GM23248 (cell line): Measurements from ENCODE around the gene DDX10. TPM values are rescaled to one million over a fixed set of nuclear protein-coding genes. Genes with fewer than 3 reads are reported as not detected.

Experiments used
- DNase-seq: peaks from one replicate; pipeline ENCODE4 v3.0.0-alpha.2; 2015
- H2AFZ ChIP-seq: fragments of 200-600 bp; sonication (generic); 2 replicates; pipeline ENCODE4 v1.6.1; 2016; ENCODE audit warnings: antibody characterized with exemption
- H3F3A ChIP-seq: fragments of 200-600 bp; sonication (generic); 2 replicates; pipeline ENCODE4 v1.6.1; 2016; ENCODE audit warnings: mild to moderate bottlenecking, antibody characterized with exemption, mixed run types; ENCODE audit not compliant: insufficient read depth
- H3K27ac ChIP-seq: fragments of 200-600 bp; sonication (generic); 2 replicates; pipeline ENCODE4 v1.5.1; 2016; ENCODE audit warnings: mild to moderate bottlenecking
- H3K27me3 ChIP-seq: fragments of 200-600 bp; sonication (generic); replicated peaks from 2 replicates; pipeline ENCODE4 v1.6.1; 2016; ENCODE audit warnings: mild to moderate bottlenecking; ENCODE audit not compliant: insufficient read depth
- H3K36me3 ChIP-seq: fragments of 200-600 bp; sonication (generic); 2 replicates; pipeline ENCODE4 v1.6.1; 2016; ENCODE audit warnings: low read depth, mild to moderate bottlenecking
- H3K4me1 ChIP-seq: fragments of 200-600 bp; sonication (generic); 2 replicates; pipeline ENCODE4 v1.6.1; 2016; ENCODE audit warnings: mild to moderate bottlenecking; ENCODE audit not compliant: insufficient read depth
- H3K4me2 ChIP-seq: fragments of 200-600 bp; sonication (generic); one replicate; pipeline ENCODE4 v1.6.1; 2016; ENCODE audit warnings: mild to moderate bottlenecking; ENCODE audit not compliant: unreplicated experiment
- H3K4me3 ChIP-seq: fragments of 200-600 bp; sonication (generic); 2 replicates; pipeline ENCODE4 v1.5.1; 2016; ENCODE audit warnings: mild to moderate bottlenecking
- H3K79me2 ChIP-seq: fragments of 200-600 bp; sonication (generic); 2 replicates; pipeline ENCODE4 v1.6.1; 2016; ENCODE audit warnings: mild to moderate bottlenecking; ENCODE audit not compliant: insufficient read depth
- H3K9ac ChIP-seq: fragments of 200-600 bp; sonication (generic); 2 replicates; pipeline ENCODE4 v1.6.1; 2016; ENCODE audit warnings: mild to moderate bottlenecking
- H3K9me2 ChIP-seq: fragments of 200-600 bp; sonication (generic); 2 replicates; pipeline ENCODE4 v1.6.1; 2016; ENCODE audit warnings: mixed run types, mild to moderate bottlenecking, moderate library complexity; ENCODE audit not compliant: insufficient read depth
- H3K9me3 ChIP-seq: fragments of 200-600 bp; sonication (generic); one replicate; pipeline ENCODE4 v1.6.1; 2017; ENCODE audit warnings: low read depth
- H4K20me1 ChIP-seq: fragments of 200-600 bp; sonication (generic); 2 replicates; pipeline ENCODE4 v1.6.0; 2016; ENCODE audit not compliant: insufficient read depth
- EZH2 ChIP-seq: fragments of 200-600 bp; sonication (generic); IDR thresholded peaks from 2 replicates; pipeline ENCODE4 v1.6.1; 2018; ENCODE audit warnings: antibody characterized with exemption, mild to moderate bottlenecking; ENCODE audit not compliant: insufficient read depth, poor library complexity, severe bottlenecking
- EZH2phosphoT487 ChIP-seq: fragments of 200-600 bp; sonication (generic); IDR thresholded peaks from 2 replicates; pipeline ENCODE4 v1.6.1; 2018; ENCODE audit warnings: antibody characterized with exemption, moderate library complexity, mild to moderate bottlenecking, low read depth; ENCODE audit not compliant: insufficient read depth
- WGBS, 2 experiments: methylation state at CpG; one replicate each; pipeline ENCODE4 v1.1.6; 2015 to 2017; ENCODE audit warnings: low lambda C conversion rate in 2 of 2, low coverage in 1 of 2; ENCODE audit errors: missing lambda C conversion rate in 2 of 2; 5-methylcytosine and 5-hydroxymethylcytosine counted together
- in situ Hi-C: fragments of 300-500 bp; cut with MboI; formaldehyde crosslinking; loops from 2 replicates; pipeline ENCODE4 v1.15.0; 2020
- polyA plus RNA-seq: library from polyadenylated mRNA; unstranded; fragments of >200 nt; fragmentation: Nextera tagmentation; extraction: Ambion mirVana; gene quantifications from 2 replicates; pipeline ENCODE4 v1.2.1, GENCODE V29; 2016
- total RNA-seq: library from RNA; depleted of rRNA; stranded (reverse); fragments of >200 nt; shearing (Covaris generic); gene quantifications from 2 replicates; pipeline ENCODE4 v1.2.3, GENCODE V29; 2014

The DDX10 gene
- total and polyA plus RNA-seq, 2 experiments from 2014 or later = 23.6 to 31.2 TPM

DNA sequence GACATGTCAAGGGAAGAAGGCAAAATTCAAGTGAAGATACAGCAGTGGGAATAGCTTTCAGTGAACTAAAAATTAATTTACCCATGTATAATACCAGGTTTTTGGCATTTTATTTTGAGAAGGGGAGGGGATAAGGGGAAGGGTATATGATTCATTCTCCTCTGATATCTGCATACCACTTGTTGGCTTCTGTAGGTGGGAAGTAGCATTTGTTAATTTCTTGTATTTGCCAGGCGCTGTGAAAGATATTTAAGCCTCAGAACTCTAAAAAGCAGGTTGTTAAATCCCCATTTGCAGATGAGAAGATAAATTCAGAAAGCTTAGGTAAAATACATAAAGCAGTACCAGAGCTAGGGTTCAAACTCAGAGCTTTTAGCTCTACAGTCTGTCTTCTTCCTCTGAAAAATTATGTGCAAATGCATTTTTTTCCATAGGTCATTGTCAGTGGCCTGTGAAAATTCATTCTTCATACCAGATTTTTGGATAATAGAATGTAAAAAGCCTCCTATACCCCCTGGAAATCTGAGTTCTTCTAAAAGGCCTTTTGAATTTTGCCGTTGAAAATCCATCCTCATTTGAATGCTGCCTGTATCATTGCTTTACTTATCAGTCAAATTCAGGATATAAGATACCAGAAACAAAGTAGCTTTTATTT, 221.3 kb downstream of the DDX10 start:
- H2AFZ ChIP-seq = no peak overlapping the region
- no peaks in the 10 kb centered on the region for H4K20me1 ChIP-seq
- H3F3A ChIP-seq = peaks cover 16% of the 10 kb centered on the region
- H3K4me2 ChIP-seq = peak overlapping the region; percentile 34
- no peak for DNase-seq
- peaks cover 24% of the 10 kb centered on the region for H3K4me1 ChIP-seq
- H3K27ac ChIP-seq = peak overlapping the region; percentile 40
- peaks cover 4% of the 10 kb centered on the region; the same call in 1 of the 2 replicates for H3K79me2 ChIP-seq
- H3K9me3 ChIP-seq = no peaks in the 10 kb centered on the region
- no peaks in the 10 kb centered on the region for H3K27me3 ChIP-seq
- H3K9me2 ChIP-seq = peaks cover 6% of the 10 kb centered on the region; the same call in 1 of the 2 replicates
- no peak for TF ChIP-seq EZH2
- no peak overlapping the region for H3K9ac ChIP-seq
- in situ Hi-C loops = no loop called here
- 95 to 98% methylated on average over 2 of the region's 2 CpGs for WGBS, 2 experiments
- no peaks in the 10 kb centered on the region for H3K36me3 ChIP-seq
- H3K4me3 ChIP-seq = no peak overlapping the region

DNA sequence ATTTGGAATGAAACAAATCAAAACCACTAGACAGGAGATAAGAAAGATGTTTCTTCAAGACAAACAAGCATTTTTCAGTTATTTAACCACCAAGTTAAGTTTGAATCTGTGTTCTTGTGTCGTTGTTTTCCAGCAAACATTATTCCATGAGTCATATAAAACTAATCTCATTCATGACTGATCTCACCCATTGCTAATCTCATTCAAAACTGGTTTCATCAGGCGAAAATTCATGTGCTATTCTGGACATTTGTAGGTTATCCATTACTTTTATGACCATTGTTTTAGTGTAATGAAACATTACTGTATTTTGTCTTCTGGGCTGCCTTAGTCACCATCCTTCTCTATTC, 221.8 kb downstream of the DDX10 start:
- Histone ChIP-seq H3K4me2 (peak overlapping the region; percentile 34), H3K9ac (no peak overlapping the region), H3K27ac (peak overlapping the region; percentile 40), H3K9me2 (peaks cover 6% of the 10 kb centered on the region; the same call in 1 of the 2 replicates), H4K20me1 (no peaks in the 10 kb centered on the region), H3K4me3 (no peak overlapping the region), H3K4me1 (peaks cover 24% of the 10 kb centered on the region), H3K27me3 (no peaks in the 10 kb centered on the region), H2AFZ (no peak overlapping the region), H3F3A (peaks cover 16% of the 10 kb centered on the region), H3K9me3 (no peaks in the 10 kb centered on the region), H3K79me2 (peaks cover 4% of the 10 kb centered on the region; the same call in 1 of the 2 replicates), H3K36me3 (no peaks in the 10 kb centered on the region)
- TF ChIP-seq EZH2phosphoT487 (no peak), EZH2 (no peak)
- 5 to 7% methylated on average over 2 of the region's 2 CpGs for WGBS, 2 experiments
- peak; percentile 62 for DNase-seq
- in situ Hi-C loops = no loop called here

DNA sequence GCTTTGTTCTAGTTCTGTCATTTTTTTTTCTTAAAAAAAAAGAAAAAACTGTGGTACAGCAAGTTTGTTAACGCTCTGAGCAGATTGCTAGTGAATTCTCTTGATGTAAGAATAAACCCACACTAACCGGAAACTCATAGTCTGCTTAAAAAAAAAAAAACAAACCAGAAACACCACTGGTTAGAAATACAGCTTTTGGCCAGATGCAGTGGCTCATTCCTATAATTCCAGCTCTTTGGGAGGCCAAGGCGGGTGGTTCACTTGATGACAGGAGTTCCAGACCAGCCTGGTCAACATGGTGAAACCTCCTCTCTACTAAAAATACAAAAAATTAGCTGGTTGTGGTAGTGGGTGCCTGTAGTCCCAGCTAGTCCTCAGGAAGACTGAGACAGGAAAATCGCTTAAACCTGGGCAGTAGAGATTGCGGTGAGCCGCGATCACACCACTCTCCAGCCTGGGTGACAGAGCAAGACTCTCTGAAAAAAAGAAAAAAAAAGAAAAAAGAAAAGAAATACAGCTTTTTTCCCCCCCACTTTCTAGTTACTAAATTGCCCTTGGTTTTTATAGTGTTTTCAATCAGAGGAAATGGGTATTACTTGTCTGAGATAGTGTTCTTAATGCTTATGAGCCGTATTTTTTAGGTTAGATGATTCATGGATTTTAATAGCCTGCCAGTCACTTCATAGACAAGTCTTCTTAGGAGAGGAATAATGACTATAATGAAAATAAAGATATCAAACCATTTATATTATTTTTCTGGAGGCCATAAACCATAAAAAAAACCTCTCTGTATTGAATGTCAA, 222.8 kb downstream of the DDX10 start:
- Histone ChIP-seq H3K9me2 (peaks cover 6% of the 10 kb centered on the region; the same call in 1 of the 2 replicates), H3K4me1 (peaks cover 24% of the 10 kb centered on the region), H3K79me2 (peaks cover 4% of the 10 kb centered on the region; the same call in 1 of the 2 replicates), H3K4me3 (no peak overlapping the region), H4K20me1 (no peaks in the 10 kb centered on the region), H3K27me3 (no peaks in the 10 kb centered on the region), H2AFZ (no peak overlapping the region), H3K4me2 (peak overlapping the region; percentile 34), H3K27ac (no peak overlapping the region), H3K9me3 (no peaks in the 10 kb centered on the region), H3F3A (peaks cover 16% of the 10 kb centered on the region), H3K36me3 (no peaks in the 10 kb centered on the region), H3K9ac (no peak overlapping the region)
- in situ Hi-C loops = no loop called here
- no peak for DNase-seq
- TF ChIP-seq EZH2phosphoT487 (no peak), EZH2 (no peak)
- 92 to 98% methylated on average over 8 of the region's 8 CpGs for WGBS, 2 experiments

DNA sequence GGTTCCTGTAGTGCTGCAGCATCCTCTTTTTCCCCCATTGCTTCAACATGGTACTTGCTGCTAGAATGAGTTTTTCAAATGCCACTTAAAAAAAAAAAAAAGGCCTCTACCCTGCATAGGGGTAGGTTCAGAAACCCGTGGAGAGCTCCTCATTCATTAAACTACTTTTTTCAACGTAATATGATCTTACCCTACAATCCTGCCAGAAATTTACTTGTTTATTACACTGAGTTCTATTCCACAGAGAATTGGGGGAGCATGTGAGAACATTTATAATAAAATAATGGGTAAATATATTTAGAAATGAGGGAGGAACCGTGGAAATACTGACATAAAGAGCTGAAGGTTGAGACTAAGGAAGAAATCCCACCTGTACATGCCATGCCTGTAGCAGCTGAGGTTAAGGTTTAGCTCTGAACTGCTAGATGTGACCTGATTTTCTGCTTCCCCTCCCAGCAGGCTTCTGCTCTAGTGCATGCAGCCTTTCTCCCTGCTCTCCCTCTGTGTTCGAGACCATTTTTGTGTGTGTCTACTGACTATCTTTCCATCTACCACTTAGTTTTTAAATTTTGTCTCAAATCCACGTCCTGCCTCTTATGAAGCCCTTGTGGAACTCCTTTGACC, 225.7 kb downstream of the DDX10 start:
- Histone ChIP-seq H3K79me2 (peaks cover 4% of the 10 kb centered on the region; the same call in 1 of the 2 replicates), H4K20me1 (no peaks in the 10 kb centered on the region), H2AFZ (no peak overlapping the region), H3K9me2 (peaks cover 6% of the 10 kb centered on the region; the same call in 1 of the 2 replicates), H3K9me3 (no peaks in the 10 kb centered on the region), H3K4me2 (no peak overlapping the region), H3K27ac (no peak overlapping the region), H3K36me3 (no peaks in the 10 kb centered on the region), H3F3A (peaks cover 27% of the 10 kb centered on the region), H3K4me3 (no peak overlapping the region), H3K27me3 (no peaks in the 10 kb centered on the region), H3K4me1 (peaks cover 25% of the 10 kb centered on the region), H3K9ac (no peak overlapping the region)
- in situ Hi-C loops = no loop called here
- WGBS, 2 experiments = 90% methylated on average over 5 of the region's 5 CpGs
- no peak for DNase-seq
- TF ChIP-seq EZH2phosphoT487 (no peak), EZH2 (no peak)
